ENCODE measurements around the gene CAPN3.
"Not testable (repeated sequence)": the region's sequence is repeated elsewhere in the genome, so short reads cannot be mapped to it uniquely, and the experiment has no call there.

Gene CAPN3

GRCh38 chr15:42359249-42359648 is at the start of gene CAPN3:
CAPN3 (plus strand) TSS chr15:42359501; CDS start chr15:42359806, 305 bp downstream.
- no peak for DNase-seq

- DNase-seq: no peak
Measured at GRCh38 chr15:42313463-42313862, 45.8 kb upstream of the CAPN3 start.

GRCh38 chr15:42314818-42315217 is 44.5 kb upstream of the CAPN3 start:
- DNase-seq: no peak

GRCh38 chr15:42315521-42315920 is 43.8 kb upstream of the CAPN3 start:
- DNase-seq: no peak

GRCh38 chr15:42316282-42316805 is 43.0 kb upstream of the CAPN3 start:
- not testable (repeated sequence) for DNase-seq

GRCh38 chr15:42319206-42319605 is 40.1 kb upstream of the CAPN3 start:
- no peak for DNase-seq

- DNase-seq: no peak
Measured at GRCh38 chr15:42324308-42324707, 35.0 kb upstream of the CAPN3 start.

GRCh38 chr15:42329161-42329560 is 30.1 kb upstream of the CAPN3 start:
- DNase-seq: no peak

- no peak for DNase-seq
Measured at GRCh38 chr15:42329992-42330391, 29.3 kb upstream of the CAPN3 start.

GRCh38 chr15:42331235-42331634 is 28.1 kb upstream of the CAPN3 start:
- DNase-seq: no peak

- no peak for DNase-seq
Measured at GRCh38 chr15:42332331-42332730, 27.0 kb upstream of the CAPN3 start.

- DNase-seq: no peak
Measured at GRCh38 chr15:42335074-42335473, 24.2 kb upstream of the CAPN3 start.

GRCh38 chr15:42336650-42337049 is 22.7 kb upstream of the CAPN3 start:
- not testable (repeated sequence) for DNase-seq

- not testable (repeated sequence) for DNase-seq
Measured at GRCh38 chr15:42337104-42337503, 22.2 kb upstream of the CAPN3 start.

GRCh38 chr15:42338500-42338899 is 20.8 kb upstream of the CAPN3 start:
- no peak for DNase-seq

- DNase-seq: no peak
Measured at GRCh38 chr15:42343596-42344232, 15.6 kb upstream of the CAPN3 start.

GRCh38 chr15:42344763-42345162 is 14.5 kb upstream of the CAPN3 start:
- DNase-seq: no peak

- DNase-seq: no peak
Measured at GRCh38 chr15:42345504-42345903, 13.8 kb upstream of the CAPN3 start.

GRCh38 chr15:42348083-42348482 is 11.2 kb upstream of the CAPN3 start:
- no peak for DNase-seq

GRCh38 chr15:42349186-42349585 is 10.1 kb upstream of the CAPN3 start:
- no peak for DNase-seq

- no peak for DNase-seq
Measured at GRCh38 chr15:42352401-42352800, 6.9 kb upstream of the CAPN3 start.

GRCh38 chr15:42353061-42353460 is 6.2 kb upstream of the CAPN3 start:
- DNase-seq: no peak

GRCh38 chr15:42354824-42355223 is 4.5 kb upstream of the CAPN3 start:
- no peak for DNase-seq

- DNase-seq: no peak
Measured at GRCh38 chr15:42355291-42355690, 4.0 kb upstream of the CAPN3 start.

- DNase-seq: no peak
Measured at GRCh38 chr15:42356851-42357250, 2.5 kb upstream of the CAPN3 start.
